K562 (cell line): ENCODE results near the gene COL15A1. TPM values are rescaled to one million over a fixed set of nuclear protein-coding genes. Genes with fewer than 3 reads are reported as not detected.

ENCODE experiments used
- ATAC-seq: fragments of 200-7000 bp; cut with Tn5 transposase; 3 replicates; pipeline ENCODE4 v1.9.1; 2020; ENCODE audit warnings: moderate library complexity
- BruUV-seq: library from RNA; stranded (reverse); fragments of 400-500 nt; replicated peaks from 2 replicates; lab custom pipeline; 2021; lab: Mats Ljungman, UMichigan
- CTCF ChIA-PET: fragments of 300-600 bp; formaldehyde crosslinking; extraction: SDS; loops from one replicate; lab custom pipeline; 2021; ENCODE audit warnings: low intra/inter-chr PET ratio; lab: Yijun Ruan, JAX
- POLR2A ChIA-PET: fragments of 300-600, 350-650 bp; sonication (Branson Sonifier 250); formaldehyde crosslinking; extraction: SDS; loops from one replicate; lab custom pipeline; 2021; ENCODE audit warnings: antibody characterized with exemption, inconsistent platforms; lab: Yijun Ruan, JAX
- DNase-seq, 4 experiments: peaks; one replicate each; pipeline versions ENCODE4 v3.0.0 to v3.0.0-alpha.2; 2011 to 2018; ENCODE audit warnings: low spot score in 3 of 4, mixed read lengths in 3 of 4; ENCODE audit errors: extremely low read depth in 1 of 4
- FAIRE-seq: peaks from 2 replicates; lab custom pipeline; 2011; peaks lifted over from hg19 to GRCh38; lab: Jason Lieb, UNC
- H2AFZ ChIP-seq: 2 replicates; pipeline ENCODE4 v1.6.0; 2011; ENCODE audit warnings: low read depth, low read length, control low read depth, inconsistent platforms
- H3K27ac ChIP-seq: fragments of 200-600 bp; 3 replicates; pipeline ENCODE4 v1.8.0; 2011; ENCODE audit warnings: low read depth, mild to moderate bottlenecking, control low read depth, inconsistent platforms, low read length, moderate library complexity, mixed read lengths; ENCODE audit errors: extremely low read depth
- H3K27me3 ChIP-seq, 2 experiments: fragments of 300-600 bp in 1 of 2; 2 replicates in 1 of 2; 3 replicates in 1 of 2; pipeline versions ENCODE4 v1.6.0 to v1.8.0; 2011; ENCODE audit warnings: inconsistent platforms in 2 of 2, low read length in 2 of 2, mild to moderate bottlenecking in 1 of 2, mixed read lengths in 1 of 2, moderate library complexity in 1 of 2; ENCODE audit not compliant: control insufficient read depth in 2 of 2, insufficient read depth in 2 of 2
- H3K36me3 ChIP-seq: fragments of 300-600 bp; 3 replicates; pipeline ENCODE4 v1.8.0; 2011; ENCODE audit warnings: mild to moderate bottlenecking, low read length, inconsistent platforms; ENCODE audit not compliant: control insufficient read depth, insufficient read depth
- H3K4me1 ChIP-seq, 2 experiments: fragments of 200-600 bp in 1 of 2; replicated peaks in 1 of 2; 2 replicates in 1 of 2; 3 replicates in 1 of 2; pipeline versions ENCODE4 v1.5.1 to v1.8.0; 2011; ENCODE audit warnings: inconsistent platforms in 2 of 2, low read length in 2 of 2, mild to moderate bottlenecking in 1 of 2, mixed read lengths in 1 of 2, moderate library complexity in 1 of 2; ENCODE audit not compliant: control insufficient read depth in 2 of 2, insufficient read depth in 2 of 2
- H3K4me2 ChIP-seq: 2 replicates; pipeline ENCODE4 v1.6.1; 2011; ENCODE audit warnings: low read length, control low read depth, inconsistent platforms, mixed read lengths; ENCODE audit not compliant: insufficient read depth
- H3K4me3 ChIP-seq: fragments of 200-600 bp; sonication (generic), shearing (Covaris generic); 2 replicates; pipeline ENCODE4 v1.5.1; 2016; ENCODE audit warnings: control low read depth, inconsistent platforms
- H3K79me2 ChIP-seq: fragments of 200-600 bp; 3 replicates; pipeline ENCODE4 v1.8.0; 2011; ENCODE audit warnings: low read length, inconsistent platforms; ENCODE audit not compliant: control insufficient read depth, insufficient read depth
- H3K9ac ChIP-seq, 2 experiments: 2 replicates each; pipeline versions ENCODE4 v1.6.0 to v1.6.1; 2011; ENCODE audit warnings: low read depth in 2 of 2, low read length in 2 of 2, control low read depth in 1 of 2, inconsistent platforms in 1 of 2, mild to moderate bottlenecking in 1 of 2, mixed read lengths in 1 of 2; ENCODE audit not compliant: insufficient read depth in 1 of 2
- H3K9me1 ChIP-seq: one replicate; pipeline ENCODE4 v1.6.0; 2011; ENCODE audit warnings: inconsistent platforms, mild to moderate bottlenecking, low read length, moderate library complexity; ENCODE audit not compliant: control insufficient read depth, insufficient read depth
- H3K9me3 ChIP-seq: replicated peaks from 2 replicates; pipeline ENCODE4 v1.5.1; 2011; ENCODE audit warnings: low read depth, low read length, inconsistent platforms; ENCODE audit not compliant: control insufficient read depth, insufficient read depth
- H4K20me1 ChIP-seq: replicated peaks from 2 replicates; pipeline ENCODE4 v1.6.1; 2011; ENCODE audit warnings: low read length, inconsistent platforms, mixed read lengths; ENCODE audit not compliant: control insufficient read depth, insufficient read depth
- CBFA2T2 ChIP-seq: fragments of 450-650 bp; conservative IDR thresholded peaks from 2 replicates; pipeline ENCODE4 v1.6.1; 2017; ENCODE audit warnings: mild to moderate bottlenecking
- CBX2 ChIP-seq: fragments of 200-600 bp; sonication (generic); IDR thresholded peaks from one replicate; pipeline ENCODE4 v1.6.1; 2012; ENCODE audit warnings: mild to moderate bottlenecking, low read length, inconsistent platforms; ENCODE audit not compliant: insufficient read depth, poor library complexity, severe bottlenecking
- CEBPG ChIP-seq, 3 experiments: fragments of 200-800 bp in 1 of 3; sonication (Bioruptor generic) in 1 of 3; sonication (generic) in 1 of 3; formaldehyde crosslinking in 1 of 3; IDR thresholded peaks in 2 of 3; conservative IDR thresholded peaks in 1 of 3; 2 replicates each; pipeline versions ENCODE4 v1.6.1 to v1.8.0; 2016 to 2022; ENCODE audit warnings: missing compliant biosample characterization in 2 of 3, missing genetic modification characterization in 2 of 3, mild to moderate bottlenecking in 1 of 3, missing genetic modification reagents in 1 of 3
- HCFC1 ChIP-seq: IDR thresholded peaks from 2 replicates; pipeline ENCODE4 v1.6.1; 2012; ENCODE audit warnings: low read depth, low read length, improper control_type of control experiment
- ILF3 ChIP-seq: fragments of 450-650 bp; IDR thresholded peaks from 2 replicates; pipeline ENCODE4 v1.6.1; 2018; ENCODE audit warnings: antibody characterized with exemption, mild to moderate bottlenecking, moderate library complexity, borderline replicate concordance
- NFXL1 ChIP-seq: fragments of 450-650 bp; formaldehyde crosslinking; IDR thresholded peaks from 2 replicates; pipeline ENCODE4 v1.4.0; 2021; ENCODE audit warnings: mild to moderate bottlenecking
- PTBP1 ChIP-seq: fragments of 200-400 bp; formaldehyde crosslinking; IDR thresholded peaks from 2 replicates; pipeline ENCODE4 v1.6.1; 2017; ENCODE audit warnings: low read depth, low read length
- SRSF1 ChIP-seq: fragments of 200-400 bp; formaldehyde crosslinking; IDR thresholded peaks from 2 replicates; pipeline ENCODE4 v1.6.1; 2017; ENCODE audit warnings: mild to moderate bottlenecking, low read depth, low read length, moderate library complexity
- ZNF507 ChIP-seq: conservative IDR thresholded peaks from 2 replicates; pipeline ENCODE4 v1.6.1; 2017; ENCODE audit warnings: missing genetic modification characterization, missing compliant biosample characterization
- ZNF561 ChIP-seq: fragments of 450-650 bp; formaldehyde crosslinking; conservative IDR thresholded peaks from 2 replicates; pipeline ENCODE4 v1.4.0; 2020; ENCODE audit warnings: mild to moderate bottlenecking, moderate library complexity
- ZNF695 ChIP-seq: fragments of 450-650 bp; formaldehyde crosslinking; IDR thresholded peaks from 2 replicates; pipeline ENCODE4 v1.4.0; 2020; ENCODE audit warnings: mild to moderate bottlenecking, moderate library complexity
- WGBS: fragments of 100-300 bp; shearing (Covaris generic); methylation state at CpG from one replicate; pipeline ENCODE4 v1.1.6; 2016; ENCODE audit warnings: low coverage, mixed read lengths; ENCODE audit not compliant: insufficient coverage; ENCODE audit errors: missing lambda C conversion rate; 5-methylcytosine and 5-hydroxymethylcytosine counted together
- in situ Hi-C: fragments of 300-500 bp; cut with MboI; formaldehyde crosslinking; loops from 4 replicates; pipeline ENCODE4 v1.15.0; 2018; ENCODE audit warnings: inconsistent platforms, mixed read lengths
- intact Hi-C: fragments of 100-400 bp; cut with micrococcal nuclease; formaldehyde crosslinking; loops from 2 replicates; pipeline ENCODE4 v1.14.2; 2022
- polyA plus RNA-seq, 8 experiments: library from polyadenylated mRNA; depleted of rRNA in 4 of 8; stranded (reverse) in 5 of 8; unstranded in 3 of 8; fragments of >200 nt; fragmentation: Nextera tagmentation in 2 of 8; fragmentation: Illumina TruSeq in 1 of 8; extraction: Ambion mirVana in 2 of 8; extraction: Trizol in 1 of 8; gene quantifications; 2 replicates each; pipeline versions ENCODE4 v1.2.1 to v1.2.3, GENCODE V29; 2011 to 2014; ENCODE audit warnings: inconsistent platforms in 1 of 8, missing spikeins in 1 of 8
- total RNA-seq, 7 experiments: library from RNA; depleted of rRNA in 6 of 7; stranded (reverse); fragments of >200 nt in 6 of 7; fragmentation: Illumina TruSeq in 2 of 7; extraction: Trizol in 2 of 7; gene quantifications; 2 replicates each; pipeline versions ENCODE4 v1.2.1 to v1.2.3, GENCODE V29; 2011 to 2021; ENCODE audit warnings: low replicate concordance in 1 of 7
- TF ChIP-seq, protein P1 (sequence below), 2 experiments: fragments of 450-650 bp; conservative IDR thresholded peaks; 2 replicates each; pipeline ENCODE4 v1.6.1; 2017; ENCODE audit warnings: mild to moderate bottlenecking in 2 of 2, moderate library complexity in 2 of 2
- TF ChIP-seq, protein P2 (sequence below): sonication (generic); formaldehyde crosslinking; IDR thresholded peaks from 2 replicates; pipeline ENCODE4 v1.9.0; 2022; ENCODE audit warnings: mild to moderate bottlenecking, missing genetic modification reagents
- TF ChIP-seq, protein P3 (sequence below), 2 experiments: IDR thresholded peaks; 2 replicates each; pipeline ENCODE4 v1.6.1; 2011; ENCODE audit warnings: borderline replicate concordance in 1 of 2, control low read depth in 1 of 2, low read depth in 1 of 2, low read length in 1 of 2, mild to moderate bottlenecking in 1 of 2, mixed read lengths in 1 of 2, moderate library complexity in 1 of 2; ENCODE audit not compliant: insufficient read depth in 1 of 2, insufficient read length in 1 of 2, poor library complexity in 1 of 2, severe bottlenecking in 1 of 2; ENCODE audit errors: extremely low read depth in 1 of 2

Gene COL15A1
- total and polyA plus RNA-seq, 9 of the 15 experiments (the other 6 are each of a cell fraction or from before 2014, with no cell fraction given), result 0.46 to 5.1 (median 2.6) TPM

DNA sequence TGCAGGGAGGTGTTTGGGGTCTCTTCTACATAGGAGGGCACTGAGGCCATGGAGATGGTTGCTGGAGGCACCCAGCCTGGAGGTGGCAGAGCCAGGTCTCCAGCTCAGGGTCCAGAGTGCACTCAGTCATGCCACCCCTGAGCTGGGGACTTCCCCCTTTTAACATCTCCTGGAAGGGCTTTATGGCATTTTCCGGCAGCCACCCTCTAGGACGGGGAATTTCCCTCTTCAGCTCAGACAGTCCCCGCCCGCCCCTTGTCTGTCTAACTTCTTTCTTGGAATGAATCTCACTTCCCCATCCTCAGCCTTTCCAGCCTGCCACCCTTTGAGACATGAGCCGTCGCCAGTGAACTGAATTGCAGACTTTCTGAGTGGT is 49.9 kb downstream of the COL15A1 start:
- no TSS peak for BruUV-seq
- POLR2A ChIA-PET, result no interaction called here
- Histone ChIP-seq H3K36me3 (no peaks in the 10 kb centered on the region), H3K27ac (no peak overlapping the region), H2AFZ (no peak overlapping the region), H3K9me3 (no peaks in the 10 kb centered on the region; the same call in 1 of the 2 replicates), H3K79me2 (no peaks in the 10 kb centered on the region), H3K4me3 (no peak overlapping the region)
- CTCF ChIA-PET, result no interaction called here
- intact Hi-C loops, result no loop called here
- DNase-seq (no peak), FAIRE-seq (no peak), ATAC-seq (no peak)
- WGBS, result 45% methylated on average over 6 of the region's 6 CpGs
- TF ChIP-seq NFXL1 (CRISPR knock-in tag) (no peak), HCFC1 (no peak), PTBP1 (no peak), ZNF695 (CRISPR knock-in tag) (no peak), CBFA2T2 (no peak), ILF3 (no peak), CBX2 (no peak), CEBPG (CRISPR knock-in tag; IDR thresholded peaks at IDR 0.05) (no peak), CEBPG (tag; conservative IDR thresholded peaks at IDR 0.05 in 1 of 2, IDR thresholded peaks at IDR 0.05 in 1 of 2) (no peak), ZNF507 (no peak), ZNF561 (CRISPR knock-in tag) (no peak), SRSF1 (no peak)
- TF ChIP-seq, protein P1, sequence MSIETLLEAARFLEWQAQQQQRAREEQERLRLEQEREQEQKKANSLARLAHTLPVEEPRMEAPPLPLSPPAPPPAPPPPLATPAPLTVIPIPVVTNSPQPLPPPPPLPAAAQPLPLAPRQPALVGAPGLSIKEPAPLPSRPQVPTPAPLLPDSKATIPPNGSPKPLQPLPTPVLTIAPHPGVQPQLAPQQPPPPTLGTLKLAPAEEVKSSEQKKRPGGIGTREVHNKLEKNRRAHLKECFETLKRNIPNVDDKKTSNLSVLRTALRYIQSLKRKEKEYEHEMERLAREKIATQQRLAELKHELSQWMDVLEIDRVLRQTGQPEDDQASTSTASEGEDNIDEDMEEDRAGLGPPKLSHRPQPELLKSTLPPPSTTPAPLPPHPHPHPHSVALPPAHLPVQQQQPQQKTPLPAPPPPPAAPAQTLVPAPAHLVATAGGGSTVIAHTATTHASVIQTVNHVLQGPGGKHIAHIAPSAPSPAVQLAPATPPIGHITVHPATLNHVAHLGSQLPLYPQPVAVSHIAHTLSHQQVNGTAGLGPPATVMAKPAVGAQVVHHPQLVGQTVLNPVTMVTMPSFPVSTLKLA (conservative IDR thresholded peaks at IDR 0.05), result no peak
- TF ChIP-seq, protein P2, sequence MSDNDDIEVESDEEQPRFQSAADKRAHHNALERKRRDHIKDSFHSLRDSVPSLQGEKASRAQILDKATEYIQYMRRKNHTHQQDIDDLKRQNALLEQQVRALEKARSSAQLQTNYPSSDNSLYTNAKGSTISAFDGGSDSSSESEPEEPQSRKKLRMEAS (CRISPR knock-in tag), result no peak
- TF ChIP-seq, protein P3, sequence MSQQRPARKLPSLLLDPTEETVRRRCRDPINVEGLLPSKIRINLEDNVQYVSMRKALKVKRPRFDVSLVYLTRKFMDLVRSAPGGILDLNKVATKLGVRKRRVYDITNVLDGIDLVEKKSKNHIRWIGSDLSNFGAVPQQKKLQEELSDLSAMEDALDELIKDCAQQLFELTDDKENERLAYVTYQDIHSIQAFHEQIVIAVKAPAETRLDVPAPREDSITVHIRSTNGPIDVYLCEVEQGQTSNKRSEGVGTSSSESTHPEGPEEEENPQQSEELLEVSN (IDR thresholded peaks at IDR 0.05; ENCODE audit: borderline replicate concordance in 1 of 2, extremely low read depth in 1 of 2, insufficient read depth in 1 of 2, insufficient read length in 1 of 2, low read depth in 1 of 2, low read length in 1 of 2, poor library complexity in 1 of 2, severe bottlenecking in 1 of 2), result no peak
- TF ChIP-seq, all 486 proteins: peak for 0
- in situ Hi-C loops, result no loop called here
- H3K4me2 ChIP-seq, result no peak overlapping the region
- H3K27me3 ChIP-seq, result 0 out of 5 replicates have a peak, but pooled peaks cover 0 to 4% of the 10 kb centered on the region in 2 experiments
- H3K9ac ChIP-seq, result no peak overlapping the region
- H3K9me1 ChIP-seq, result no peaks in the 10 kb centered on the region
- H3K4me1 ChIP-seq, result peaks cover 1 to 3% of the 10 kb centered on the region in 2 experiments; a peak in 4 of 5 replicates
- H4K20me1 ChIP-seq, result no peaks in the 10 kb centered on the region
